Keratinocyte (primary cell): Measurements from ENCODE around the gene C2CD3. TPM values are rescaled to one million over a fixed set of nuclear protein-coding genes. Genes with fewer than 3 reads are reported as not detected.
"Not testable (repeated sequence)": the region's sequence is repeated elsewhere in the genome, so short reads cannot be mapped to it uniquely, and the experiment has no call there.

Experiments
- DNase-seq: peaks from one replicate; pipeline ENCODE4 v3.0.0-alpha.2; 2011; ENCODE audit warnings: low read depth, missing footprints, low spot score
- FAIRE-seq: peaks from 2 replicates; lab custom pipeline; 2011; peaks lifted over from hg19 to GRCh38; lab: Jason Lieb, UNC
- H2AFZ ChIP-seq: 2 replicates; pipeline ENCODE4 v1.6.0; 2012; ENCODE audit warnings: low read length, control low read depth, inconsistent platforms; ENCODE audit not compliant: control insufficient read depth
- H3K27ac ChIP-seq: 2 replicates; pipeline ENCODE4 v1.5.1; 2011; ENCODE audit warnings: low read length; ENCODE audit not compliant: control insufficient read depth, insufficient read depth
- H3K27me3 ChIP-seq: 3 replicates; pipeline ENCODE4 v1.6.0; 2011; ENCODE audit warnings: low read length; ENCODE audit not compliant: control insufficient read depth, insufficient read depth; ENCODE audit errors: extremely low read depth
- H3K36me3 ChIP-seq, 2 experiments: 2 replicates in 1 of 2; 3 replicates in 1 of 2; pipeline ENCODE4 v1.5.1; 2011; ENCODE audit warnings: low read length in 2 of 2, mild to moderate bottlenecking in 1 of 2; ENCODE audit not compliant: control insufficient read depth in 2 of 2, insufficient read depth in 2 of 2; ENCODE audit errors: extremely low read depth in 1 of 2
- H3K4me1 ChIP-seq: 3 replicates; pipeline ENCODE4 v1.5.1; 2011; ENCODE audit warnings: low read length; ENCODE audit not compliant: control insufficient read depth, insufficient read depth; ENCODE audit errors: extremely low read depth
- H3K4me2 ChIP-seq: 3 replicates; pipeline ENCODE4 v1.6.0; 2011; ENCODE audit warnings: low read depth, low read length; ENCODE audit not compliant: control insufficient read depth, insufficient read depth; ENCODE audit errors: extremely low read depth
- H3K4me3 ChIP-seq, 3 experiments: fragments of 200-600 bp in 1 of 3; sonication (generic) in 1 of 3; 2 replicates in 2 of 3; 3 replicates in 1 of 3; pipeline ENCODE4 v1.5.1; 2011 to 2016; ENCODE audit warnings: low read length in 3 of 3, mild to moderate bottlenecking in 3 of 3, control low read depth in 2 of 3, inconsistent platforms in 1 of 3, low read depth in 1 of 3, mixed read lengths in 1 of 3, mixed run types in 1 of 3, moderate library complexity in 1 of 3; ENCODE audit not compliant: control insufficient read depth in 2 of 3, insufficient read depth in 2 of 3; ENCODE audit errors: extremely low read depth in 1 of 3
- H3K79me2 ChIP-seq: 2 replicates; pipeline ENCODE4 v1.6.0; 2012; ENCODE audit warnings: low read length; ENCODE audit not compliant: control insufficient read depth, insufficient read depth
- H3K9ac ChIP-seq: 3 replicates; pipeline ENCODE4 v1.6.0; 2011; ENCODE audit warnings: low read length; ENCODE audit not compliant: control insufficient read depth, insufficient read depth; ENCODE audit errors: extremely low read depth
- H3K9me1 ChIP-seq: 3 replicates; pipeline ENCODE4 v1.6.0; 2011; ENCODE audit warnings: low read length; ENCODE audit not compliant: control insufficient read depth, insufficient read depth; ENCODE audit errors: extremely low read depth
- H3K9me3 ChIP-seq: 2 replicates; pipeline ENCODE4 v1.5.1; 2012; ENCODE audit warnings: low read depth, low read length; ENCODE audit not compliant: control insufficient read depth
- H4K20me1 ChIP-seq: 3 replicates; pipeline ENCODE4 v1.6.0; 2011; ENCODE audit warnings: low read length; ENCODE audit not compliant: control insufficient read depth, insufficient read depth; ENCODE audit errors: extremely low read depth
- EZH2 ChIP-seq: IDR thresholded peaks from one replicate; pipeline ENCODE4 v1.6.1; 2012; ENCODE audit warnings: inconsistent platforms, mild to moderate bottlenecking, low read length, moderate library complexity
- dilution Hi-C: fragments of 300-500 bp; cut with MboI; formaldehyde crosslinking; loops from one replicate; pipeline ENCODE4 v1.7.0; 2020; ENCODE audit warnings: low sequenced_read_pairs; ENCODE audit not compliant: extremely low pct_ligation_motif_present
- polyA plus RNA-seq, 5 experiments: library from polyadenylated mRNA; depleted of rRNA in 3 of 5; stranded (reverse) in 3 of 5; stranded (forward) in 1 of 5; unstranded in 1 of 5; fragments of >200 nt; gene quantifications; 1 replicate in 1 of 5; 2 replicates in 3 of 5; 3 replicates in 1 of 5; pipeline versions ENCODE4 v1.2.1 to v1.2.3, GENCODE V29; 2011 to 2012; ENCODE audit warnings: missing spikeins in 2 of 5, low read depth in 1 of 5, low replicate concordance in 1 of 5
- TF ChIP-seq, protein P1 (sequence below), 3 experiments: IDR thresholded peaks in 1 of 3; conservative IDR thresholded peaks in 1 of 3; optimal IDR thresholded peaks in 1 of 3; 2 replicates in 2 of 3; 3 replicates in 1 of 3; pipeline versions ENCODE3 to v1.5.1; 2011; ENCODE audit warnings: low read length in 3 of 3, mild to moderate bottlenecking in 3 of 3, moderate library complexity in 2 of 3, control low read depth in 1 of 3, inconsistent platforms in 1 of 3; ENCODE audit not compliant: insufficient read depth in 2 of 3; ENCODE audit errors: extremely low read depth in 1 of 3

C2CD3 gene
- polyA plus RNA-seq, 1 donor (not counting 4 experiments of a cell fraction or from before 2014, with no cell fraction given): 9.8 TPM

DNA sequence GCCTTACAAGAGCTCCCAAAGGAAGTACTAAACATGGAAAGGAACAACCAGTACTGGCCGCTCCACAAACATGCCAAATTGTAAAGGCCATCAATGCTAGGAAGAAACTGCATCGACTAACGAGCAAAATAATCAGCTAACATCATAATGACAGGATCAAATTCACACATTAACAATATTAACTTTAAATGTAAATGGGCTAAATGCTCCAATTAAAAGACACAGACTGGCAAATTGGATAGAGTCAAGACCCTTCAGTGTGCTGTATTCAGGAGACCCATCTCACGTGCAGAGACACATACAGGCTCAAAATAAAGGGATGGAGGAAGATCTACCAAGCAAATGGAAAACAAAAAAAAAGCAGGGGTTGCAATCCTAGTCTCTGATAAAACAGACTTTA, 109.2 kb downstream of the C2CD3 start:
- H3K36me3 ChIP-seq, H3K9ac ChIP-seq, H3K27ac ChIP-seq, H3K4me3 ChIP-seq, H3K79me2 ChIP-seq, H2AFZ ChIP-seq, H3K9me3 ChIP-seq, dilution Hi-C loops, DNase-seq, H3K4me2 ChIP-seq, H4K20me1 ChIP-seq, H3K4me1 ChIP-seq, H3K9me1 ChIP-seq, FAIRE-seq, H3K27me3 ChIP-seq: not testable (repeated sequence)

GRCh38 chr11:74057249-74058151, 113.3 kb downstream of the C2CD3 start:
- dilution Hi-C loops: no loop called here
- Histone ChIP-seq H4K20me1 (no peaks in the 10 kb centered on the region), H3K9ac (no peak overlapping the region), H3K9me3 (no peaks in the 10 kb centered on the region), H3K9me1 (no peaks in the 10 kb centered on the region), H3K79me2 (no peaks in the 10 kb centered on the region), H3K4me2 (no peak overlapping the region), H3K36me3 (peaks cover 2 to 4% of the 10 kb centered on the region in 2 experiments), H3K27me3 (no peaks in the 10 kb centered on the region), H3K4me3 (no peak overlapping the region), H3K27ac (no peak overlapping the region), H3K4me1 (peaks cover 4% of the 10 kb centered on the region), H2AFZ (no peak overlapping the region)
- DNase-seq: no peak
- FAIRE-seq: no peak
- TF ChIP-seq EZH2: no peak
- TF ChIP-seq, protein P1, sequence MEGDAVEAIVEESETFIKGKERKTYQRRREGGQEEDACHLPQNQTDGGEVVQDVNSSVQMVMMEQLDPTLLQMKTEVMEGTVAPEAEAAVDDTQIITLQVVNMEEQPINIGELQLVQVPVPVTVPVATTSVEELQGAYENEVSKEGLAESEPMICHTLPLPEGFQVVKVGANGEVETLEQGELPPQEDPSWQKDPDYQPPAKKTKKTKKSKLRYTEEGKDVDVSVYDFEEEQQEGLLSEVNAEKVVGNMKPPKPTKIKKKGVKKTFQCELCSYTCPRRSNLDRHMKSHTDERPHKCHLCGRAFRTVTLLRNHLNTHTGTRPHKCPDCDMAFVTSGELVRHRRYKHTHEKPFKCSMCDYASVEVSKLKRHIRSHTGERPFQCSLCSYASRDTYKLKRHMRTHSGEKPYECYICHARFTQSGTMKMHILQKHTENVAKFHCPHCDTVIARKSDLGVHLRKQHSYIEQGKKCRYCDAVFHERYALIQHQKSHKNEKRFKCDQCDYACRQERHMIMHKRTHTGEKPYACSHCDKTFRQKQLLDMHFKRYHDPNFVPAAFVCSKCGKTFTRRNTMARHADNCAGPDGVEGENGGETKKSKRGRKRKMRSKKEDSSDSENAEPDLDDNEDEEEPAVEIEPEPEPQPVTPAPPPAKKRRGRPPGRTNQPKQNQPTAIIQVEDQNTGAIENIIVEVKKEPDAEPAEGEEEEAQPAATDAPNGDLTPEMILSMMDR (optimal IDR thresholded peaks at IDR 0.05 in 1 of 3, IDR thresholded peaks at IDR 0.05 in 1 of 3, conservative IDR thresholded peaks at IDR 0.05 in 1 of 3; ENCODE audit: extremely low read depth in 1 of 3, insufficient read depth in 2 of 3, low read length in 3 of 3): no peak
